T-helper 2 cell treated with Interferon-gamma antibody and Interleukin-4, amounts not matched to agents 5 μg/mL and 100 μg/mL, for 36 hours (primary cell): ENCODE measurements around the gene RECQL5.
A peak's percentile ranks its signal among the peaks of the same experiment; 100 is the strongest.

ENCODE experiments used
- DNase-seq: peaks from one replicate; pipeline ENCODE4 v3.0.0; 2021; ENCODE audit warnings: low spot score
- H3K27ac Mint-ChIP-seq: one replicate; pipeline ENCODE4 v1.8.0; 2021; ENCODE audit warnings: mild to moderate bottlenecking, mixed read lengths
- H3K27me3 Mint-ChIP-seq: one replicate; pipeline ENCODE4 v1.8.0; 2021; ENCODE audit warnings: low read depth, mixed read lengths
- H3K36me3 Mint-ChIP-seq: one replicate; pipeline ENCODE4 v1.8.0; 2021; ENCODE audit warnings: low read depth, mixed read lengths
- H3K4me1 Mint-ChIP-seq: one replicate; pipeline ENCODE4 v1.8.0; 2021; ENCODE audit warnings: low read depth, mixed read lengths
- H3K4me3 Mint-ChIP-seq: one replicate; pipeline ENCODE4 v1.8.0; 2022; ENCODE audit warnings: mild to moderate bottlenecking, moderate library complexity, mixed read lengths
- H3K9me3 Mint-ChIP-seq: one replicate; pipeline ENCODE4 v1.8.0; 2021; ENCODE audit warnings: mixed read lengths

The RECQL5 gene

DNA sequence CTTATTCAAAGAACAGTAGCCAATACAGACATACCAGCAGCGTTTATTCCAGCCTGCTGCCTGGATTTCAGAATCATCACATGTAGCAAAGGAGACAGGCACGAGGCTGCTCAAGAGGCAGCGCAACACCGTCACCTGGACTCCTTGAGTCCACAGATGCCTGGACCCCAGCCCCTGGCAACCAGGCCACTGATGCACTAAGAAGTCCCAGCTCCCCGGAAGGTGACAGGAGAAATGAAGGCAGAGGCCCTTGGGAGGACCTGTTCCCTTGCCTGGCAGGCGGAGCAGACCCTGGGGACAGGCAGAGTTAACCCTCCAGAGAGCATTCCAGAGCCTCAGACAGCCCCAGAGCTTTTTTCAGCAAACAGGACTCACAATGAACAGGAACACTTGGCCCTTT is 17.3 kb downstream of the RECQL5 start:
- no peaks in the 10 kb centered on the region for H3K9me3 Mint-ChIP-seq
- no peaks in the 10 kb centered on the region for H3K36me3 Mint-ChIP-seq
- no peak overlapping the region for H3K27ac Mint-ChIP-seq

DNA sequence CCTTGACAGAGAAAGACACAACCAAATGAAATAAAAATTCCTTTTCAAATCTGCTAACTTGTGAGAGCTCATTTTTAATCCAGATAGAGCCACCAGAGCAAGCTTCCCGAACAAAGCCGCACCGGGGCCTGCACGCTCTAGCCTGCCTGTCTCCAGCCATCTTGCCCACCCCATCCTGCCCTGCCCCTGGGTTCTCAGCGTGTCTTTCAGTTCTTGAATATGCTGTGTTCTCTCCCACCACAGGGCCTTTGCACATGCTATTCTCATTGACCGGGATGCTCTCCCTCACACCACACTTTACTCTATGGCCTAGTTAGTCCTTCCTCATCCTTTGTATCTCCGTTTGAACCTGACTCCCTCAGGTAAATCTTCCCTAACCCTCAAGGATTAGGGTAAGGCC is 19.0 kb downstream of the RECQL5 start:
- Mint-ChIP-seq H3K4me1 (peaks cover 8% of the 10 kb centered on the region), H3K27me3 (no peaks in the 10 kb centered on the region), H3K9me3 (no peaks in the 10 kb centered on the region), H3K4me3 (no peak overlapping the region), H3K36me3 (no peaks in the 10 kb centered on the region), H3K27ac (no peak overlapping the region)
- DNase-seq = no peak

More for the DNA sequence above, 17.3 kb downstream of the RECQL5 start:
- DNase-seq = no peak
- Mint-ChIP-seq H3K4me3 (no peak overlapping the region), H3K4me1 (peaks cover 8% of the 10 kb centered on the region), H3K27me3 (no peaks in the 10 kb centered on the region)

DNA sequence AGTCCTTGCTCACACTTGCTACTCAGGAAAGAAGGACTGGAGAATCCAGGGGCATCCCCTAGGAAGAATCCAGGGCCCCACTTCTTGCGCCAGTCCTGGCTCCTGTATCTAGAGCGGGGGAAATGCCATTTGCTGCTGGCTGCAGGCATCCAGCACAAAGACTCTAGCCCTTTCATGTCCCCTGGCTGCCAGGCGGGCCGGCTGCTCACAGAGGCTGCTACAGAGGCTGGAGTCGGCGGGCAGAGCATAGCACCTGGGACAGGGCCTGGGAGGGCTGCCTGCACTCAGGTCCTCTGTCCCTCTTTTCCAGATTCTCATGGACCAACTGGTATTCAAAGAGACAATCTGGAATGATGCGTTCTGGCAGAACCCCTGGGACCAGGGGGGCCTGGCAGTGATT is 19.9 kb downstream of the RECQL5 start:
- Mint-ChIP-seq H3K36me3 (no peaks in the 10 kb centered on the region), H3K4me3 (no peak overlapping the region), H3K9me3 (no peaks in the 10 kb centered on the region), H3K4me1 (peaks cover 8% of the 10 kb centered on the region), H3K27ac (no peak overlapping the region), H3K27me3 (no peaks in the 10 kb centered on the region)
- DNase-seq = no peak

DNA sequence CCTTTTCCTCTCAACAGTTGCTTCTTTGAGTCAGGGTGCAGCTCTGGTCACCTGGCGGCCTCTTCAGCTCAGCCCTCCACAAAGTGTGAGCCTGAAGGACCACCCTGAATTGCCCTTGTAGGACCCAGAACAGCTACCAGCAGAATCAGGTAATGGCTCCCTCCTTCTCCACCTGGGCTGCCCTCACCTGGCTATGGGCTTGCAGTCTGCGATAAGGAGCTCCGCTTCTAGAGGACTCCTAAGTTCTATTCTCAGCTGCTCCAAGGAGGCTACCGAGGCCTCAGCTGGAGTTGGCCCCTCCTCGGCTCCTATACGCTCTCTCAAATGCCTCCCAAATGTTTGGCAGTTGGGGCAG is 20.3 kb downstream of the RECQL5 start:
- H3K27me3 Mint-ChIP-seq = no peaks in the 10 kb centered on the region
- H3K4me1 Mint-ChIP-seq = peaks cover 8% of the 10 kb centered on the region
- H3K4me3 Mint-ChIP-seq = no peak overlapping the region
- H3K27ac Mint-ChIP-seq = no peak overlapping the region
- DNase-seq = no peak
- H3K36me3 Mint-ChIP-seq = no peaks in the 10 kb centered on the region
- no peaks in the 10 kb centered on the region for H3K9me3 Mint-ChIP-seq

DNA sequence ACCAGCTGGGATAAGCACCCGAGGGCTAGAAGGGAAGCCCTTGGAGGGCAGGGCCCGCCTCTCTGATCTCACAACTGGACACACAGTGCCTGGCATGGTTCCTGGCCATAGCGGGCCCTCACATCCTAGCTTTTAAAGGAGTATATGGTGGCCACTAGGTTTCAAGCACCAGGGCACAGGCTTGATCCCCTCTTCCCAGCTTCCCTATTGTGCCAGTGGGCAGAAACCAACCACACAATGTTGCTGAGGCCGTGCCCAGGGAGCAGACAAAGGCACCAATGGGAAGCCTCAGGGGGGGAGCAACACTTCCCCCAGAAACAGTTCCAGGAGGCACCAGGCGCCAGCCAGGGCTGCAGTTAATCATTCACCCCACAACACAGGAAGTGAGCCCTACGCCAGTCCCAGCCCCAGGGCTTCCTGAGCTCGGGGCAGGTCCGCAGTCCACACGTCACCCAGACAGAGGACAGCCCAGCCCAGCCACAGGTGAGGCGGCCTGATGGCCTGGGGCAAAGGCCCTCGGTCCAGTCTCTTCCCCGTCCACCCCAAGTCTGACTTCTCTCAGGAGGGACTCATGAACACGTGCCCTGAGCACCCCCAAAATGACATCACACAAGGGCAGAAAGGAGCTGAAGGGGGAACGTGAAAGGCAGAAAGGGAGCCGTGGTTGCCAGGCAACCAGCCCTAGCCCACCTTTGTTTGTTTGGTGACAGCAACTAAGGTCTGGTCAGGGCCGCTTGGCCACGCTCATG is 20.9 kb downstream of the RECQL5 start:
- H3K36me3 Mint-ChIP-seq = no peaks in the 10 kb centered on the region
- no peak for DNase-seq
- H3K27ac Mint-ChIP-seq = peak overlapping the region; percentile 80
- H3K4me1 Mint-ChIP-seq = peaks cover 8% of the 10 kb centered on the region
- no peaks in the 10 kb centered on the region for H3K9me3 Mint-ChIP-seq
- H3K4me3 Mint-ChIP-seq = no peak overlapping the region
- no peaks in the 10 kb centered on the region for H3K27me3 Mint-ChIP-seq

DNA sequence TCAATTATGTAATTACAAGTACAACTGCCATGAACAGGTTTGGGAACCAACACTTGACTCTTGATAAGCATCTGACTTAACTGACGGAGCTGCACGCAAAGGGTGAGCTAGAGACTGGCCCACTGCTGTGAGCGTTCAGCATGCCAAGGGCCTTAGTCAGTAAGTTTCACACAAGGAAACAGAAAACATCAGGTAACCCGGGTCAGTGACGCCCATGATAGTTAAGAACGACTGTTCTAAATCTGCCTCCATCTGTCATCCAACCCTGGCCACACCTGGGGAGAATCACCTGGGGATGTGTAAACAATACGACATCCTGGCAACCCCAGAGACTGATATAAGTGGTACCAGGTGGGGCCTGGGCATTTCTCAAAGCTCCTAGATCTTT is 21.5 kb downstream of the RECQL5 start:
- Mint-ChIP-seq H3K36me3 (no peaks in the 10 kb centered on the region), H3K9me3 (no peaks in the 10 kb centered on the region), H3K27ac (no peak overlapping the region), H3K4me1 (peaks cover 8% of the 10 kb centered on the region), H3K27me3 (no peaks in the 10 kb centered on the region), H3K4me3 (no peak overlapping the region)
- no peak for DNase-seq

DNA sequence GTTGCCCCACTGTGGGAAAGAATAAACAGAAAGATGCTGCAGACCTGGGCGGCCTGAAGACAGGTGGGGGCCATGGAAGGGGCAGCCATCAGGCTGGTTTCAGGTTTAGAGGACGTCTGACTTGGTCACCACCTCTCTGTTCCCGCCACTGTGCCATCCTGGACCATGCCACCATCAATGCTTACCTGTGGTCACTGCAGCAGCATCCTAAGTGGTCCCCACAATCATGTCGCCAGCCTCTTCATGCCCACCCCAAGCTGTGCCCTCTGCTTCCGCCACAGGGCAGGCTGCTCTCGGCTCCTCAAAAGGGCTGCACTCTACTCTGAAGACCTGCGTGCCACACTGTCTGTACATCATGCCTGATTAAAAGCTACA is 23.3 kb downstream of the RECQL5 start:
- H3K27ac Mint-ChIP-seq = no peak overlapping the region
- H3K9me3 Mint-ChIP-seq = no peaks in the 10 kb centered on the region
- DNase-seq = no peak
- H3K4me3 Mint-ChIP-seq = no peak overlapping the region
- peaks cover 8% of the 10 kb centered on the region for H3K4me1 Mint-ChIP-seq
- no peaks in the 10 kb centered on the region for H3K27me3 Mint-ChIP-seq
- H3K36me3 Mint-ChIP-seq = no peaks in the 10 kb centered on the region

DNA sequence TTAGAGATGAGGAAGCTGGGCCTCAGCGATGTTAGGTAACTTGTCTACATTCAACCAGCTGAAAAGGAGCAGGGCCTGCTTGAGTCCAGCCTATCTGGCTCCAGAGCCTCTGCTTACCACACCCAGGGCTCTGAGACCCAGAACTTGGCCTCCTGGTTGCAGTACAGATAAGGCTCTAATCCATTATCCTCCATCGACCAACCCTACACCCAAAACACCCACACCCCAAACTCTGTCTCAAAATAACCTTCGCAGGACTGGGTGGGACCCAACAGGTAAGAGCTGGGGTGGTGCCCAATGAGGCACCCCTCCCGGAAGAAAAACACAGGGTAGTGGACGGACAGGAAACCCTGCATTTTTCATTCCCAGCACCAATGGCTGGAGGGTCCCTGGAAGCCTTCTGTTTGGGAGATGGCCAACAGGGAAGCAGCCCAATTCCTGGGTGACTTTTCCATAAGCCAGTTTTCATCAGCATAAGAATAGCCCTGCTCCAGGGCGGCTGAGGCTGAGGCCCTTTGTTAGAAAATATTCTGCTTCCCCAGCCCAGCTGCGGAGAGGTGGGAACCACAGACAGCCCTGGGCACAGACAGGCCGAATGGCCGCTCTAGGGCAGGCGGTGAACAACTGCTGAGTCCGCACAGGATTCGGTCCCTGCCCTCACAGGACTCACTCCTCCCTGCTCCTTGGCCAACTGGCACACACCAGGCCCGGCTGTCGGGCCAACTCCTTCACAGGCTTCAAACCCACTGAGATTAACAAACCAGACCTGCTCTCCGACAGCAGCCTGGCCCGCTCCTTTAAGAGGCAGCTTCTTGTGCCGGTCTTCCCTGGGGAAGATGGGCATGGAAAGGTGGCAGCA is 23.9 kb downstream of the RECQL5 start:
- Mint-ChIP-seq H3K27me3 (no peaks in the 10 kb centered on the region), H3K9me3 (no peaks in the 10 kb centered on the region), H3K36me3 (no peaks in the 10 kb centered on the region), H3K4me3 (no peak overlapping the region), H3K4me1 (peaks cover 8% of the 10 kb centered on the region), H3K27ac (no peak overlapping the region)
- DNase-seq = no peak

DNA sequence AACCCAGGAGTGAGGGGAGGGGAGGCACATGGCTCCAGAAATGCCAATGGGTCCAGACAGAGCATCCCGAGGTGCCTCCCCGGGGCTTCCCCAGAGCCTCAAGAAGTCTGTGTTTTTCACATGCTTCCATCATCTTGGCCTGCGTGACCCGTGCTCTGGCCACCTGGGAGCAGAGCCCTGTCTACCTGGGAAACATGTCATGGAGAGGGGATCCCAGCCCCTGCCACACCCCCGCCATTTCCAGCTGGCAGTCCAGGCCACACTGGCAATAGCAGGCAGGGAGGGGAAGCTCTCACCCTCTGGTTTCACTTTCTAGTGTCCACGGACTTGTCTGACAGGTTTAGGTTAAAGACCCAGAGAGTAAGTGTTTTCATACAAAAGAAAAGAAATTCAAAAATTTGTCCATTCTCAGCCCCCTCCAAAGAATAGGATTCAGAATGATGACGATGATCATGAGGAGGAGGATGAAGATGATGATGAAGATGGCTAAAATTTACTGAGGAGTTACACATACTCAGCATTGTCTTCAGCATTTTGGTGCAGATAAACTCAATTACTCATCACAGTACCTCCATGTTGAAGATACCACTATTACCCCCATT is 24.7 kb downstream of the RECQL5 start:
- no peaks in the 10 kb centered on the region for H3K27me3 Mint-ChIP-seq
- no peak overlapping the region for H3K27ac Mint-ChIP-seq
- peaks cover 8% of the 10 kb centered on the region for H3K4me1 Mint-ChIP-seq
- no peaks in the 10 kb centered on the region for H3K36me3 Mint-ChIP-seq
- H3K4me3 Mint-ChIP-seq = no peak overlapping the region
- H3K9me3 Mint-ChIP-seq = no peaks in the 10 kb centered on the region
- no peak for DNase-seq

DNA sequence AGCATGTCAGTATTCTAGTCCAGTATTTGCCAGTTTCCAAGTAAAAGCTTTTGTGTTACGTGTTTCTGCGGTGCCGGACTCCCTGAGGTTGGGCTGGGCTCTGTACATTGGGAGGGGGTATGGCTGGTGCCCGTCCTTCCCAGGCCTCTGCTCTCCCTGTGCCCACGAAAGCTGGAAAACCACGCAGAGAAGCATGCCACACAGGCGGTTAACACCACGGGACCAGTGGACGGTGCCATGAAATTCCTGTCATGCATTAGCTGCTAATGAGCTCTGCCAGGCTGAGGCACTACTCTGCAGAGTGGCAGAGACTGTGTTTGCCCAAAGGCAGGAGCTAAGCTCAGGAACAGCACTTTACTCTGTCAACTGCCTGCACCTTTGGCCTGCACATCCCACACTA is 25.6 kb downstream of the RECQL5 start:
- Mint-ChIP-seq H3K27me3 (no peaks in the 10 kb centered on the region), H3K9me3 (no peaks in the 10 kb centered on the region), H3K36me3 (no peaks in the 10 kb centered on the region), H3K4me3 (no peak overlapping the region), H3K4me1 (peaks cover 8% of the 10 kb centered on the region), H3K27ac (no peak overlapping the region)
- DNase-seq = no peak

DNA sequence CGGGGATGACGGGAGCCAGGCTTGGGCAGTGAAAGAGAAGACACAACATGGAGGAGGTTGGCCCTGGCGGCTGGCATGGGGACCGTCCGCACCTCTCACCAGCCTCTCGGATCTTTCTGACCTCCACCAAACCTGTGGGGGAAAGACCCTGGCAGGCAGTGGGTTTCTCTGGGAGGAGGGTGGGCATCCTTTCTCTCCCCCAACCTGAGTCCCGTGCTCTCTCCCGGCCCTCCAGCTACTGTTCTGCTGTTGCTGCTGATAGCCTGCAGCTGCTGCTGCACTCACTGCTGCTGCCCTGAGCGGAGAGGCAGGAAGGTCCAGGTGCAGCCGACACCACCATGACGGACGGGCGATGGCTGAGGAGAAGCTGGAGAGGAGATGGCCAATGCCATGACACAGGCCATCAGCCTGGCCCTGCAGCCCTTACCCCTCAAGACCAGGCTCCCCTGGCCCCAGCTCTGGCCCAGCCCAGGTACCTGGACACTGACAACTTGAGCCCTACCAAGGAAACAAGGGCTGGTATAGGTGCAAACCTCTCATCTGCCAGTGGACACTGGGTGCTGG is 26.3 kb downstream of the RECQL5 start:
- no peaks in the 10 kb centered on the region for H3K27me3 Mint-ChIP-seq
- H3K4me1 Mint-ChIP-seq = peaks cover under 1% of the 10 kb centered on the region
- no peaks in the 10 kb centered on the region for H3K36me3 Mint-ChIP-seq
- H3K9me3 Mint-ChIP-seq = no peaks in the 10 kb centered on the region
- no peak overlapping the region for H3K4me3 Mint-ChIP-seq
- H3K27ac Mint-ChIP-seq = no peak overlapping the region
- DNase-seq = no peak

DNA sequence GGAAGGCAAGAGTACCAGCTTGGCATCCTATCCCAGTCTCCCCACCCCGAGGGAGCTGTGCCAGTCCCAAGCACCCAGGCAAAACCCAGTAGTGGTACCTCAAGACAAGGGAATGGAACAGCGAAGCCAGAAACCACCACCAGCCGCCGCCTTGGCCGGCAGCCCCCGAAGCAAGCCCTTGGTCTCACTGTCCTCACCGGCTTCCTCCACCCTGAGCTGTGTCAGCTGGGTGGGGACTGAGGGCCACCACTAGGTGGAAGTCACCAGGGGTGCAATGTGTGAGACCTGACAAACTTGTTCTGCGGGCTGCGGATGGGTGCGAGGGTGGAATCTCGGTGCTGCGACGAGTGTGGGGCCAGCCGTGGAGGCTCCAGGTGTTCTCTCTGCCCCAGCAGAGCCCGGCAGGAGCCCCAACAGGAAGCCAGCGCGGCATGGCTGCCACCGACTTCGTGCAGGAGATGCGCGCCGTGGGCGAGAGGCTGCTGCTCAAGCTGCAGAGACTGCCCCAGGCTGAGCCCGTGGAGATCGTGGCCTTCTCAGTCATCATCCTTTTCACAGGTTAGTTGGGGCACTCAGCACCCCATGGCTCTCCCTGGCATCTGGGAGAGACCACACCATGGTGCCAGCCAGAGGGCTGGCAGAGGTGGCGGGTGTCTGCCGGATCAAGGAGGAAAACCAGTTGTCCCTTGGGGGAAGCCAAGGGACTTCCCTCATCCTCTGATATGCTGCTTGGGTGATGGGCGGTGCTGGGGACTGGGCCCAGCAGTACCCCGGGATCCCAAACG is 27.0 kb downstream of the RECQL5 start:
- DNase-seq = no peak
- no peaks in the 10 kb centered on the region for H3K4me1 Mint-ChIP-seq
- H3K36me3 Mint-ChIP-seq = no peaks in the 10 kb centered on the region
- H3K4me3 Mint-ChIP-seq = no peak overlapping the region
- H3K27ac Mint-ChIP-seq = no peak overlapping the region
- H3K9me3 Mint-ChIP-seq = no peaks in the 10 kb centered on the region
- H3K27me3 Mint-ChIP-seq = no peaks in the 10 kb centered on the region

DNA sequence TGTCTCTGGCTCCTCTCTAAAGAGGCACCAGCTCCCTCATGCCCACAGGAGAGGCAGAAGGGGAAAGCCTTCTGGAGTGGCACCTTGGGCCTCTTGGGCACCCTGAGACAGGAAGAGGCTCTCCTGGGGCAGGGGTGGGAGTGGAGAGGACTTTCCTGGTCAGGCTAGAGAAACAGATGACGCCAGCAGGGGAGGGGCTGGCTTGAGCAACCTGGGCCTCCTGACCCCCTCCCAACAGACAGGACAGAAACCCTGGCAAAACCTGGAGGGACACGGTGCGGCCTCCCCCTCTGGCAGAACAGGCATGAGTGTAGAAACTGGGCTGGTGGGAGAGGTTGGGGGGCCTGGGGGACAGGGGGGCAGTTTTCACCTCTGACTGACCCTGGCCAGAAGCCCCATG is 27.6 kb downstream of the RECQL5 start:
- Mint-ChIP-seq H3K4me3 (no peak overlapping the region), H3K27ac (no peak overlapping the region), H3K36me3 (no peaks in the 10 kb centered on the region), H3K27me3 (no peaks in the 10 kb centered on the region), H3K4me1 (no peaks in the 10 kb centered on the region), H3K9me3 (no peaks in the 10 kb centered on the region)
- no peak for DNase-seq
